ENCODE measurements around the gene C1QTNF12.

Gene C1QTNF12

DNA sequence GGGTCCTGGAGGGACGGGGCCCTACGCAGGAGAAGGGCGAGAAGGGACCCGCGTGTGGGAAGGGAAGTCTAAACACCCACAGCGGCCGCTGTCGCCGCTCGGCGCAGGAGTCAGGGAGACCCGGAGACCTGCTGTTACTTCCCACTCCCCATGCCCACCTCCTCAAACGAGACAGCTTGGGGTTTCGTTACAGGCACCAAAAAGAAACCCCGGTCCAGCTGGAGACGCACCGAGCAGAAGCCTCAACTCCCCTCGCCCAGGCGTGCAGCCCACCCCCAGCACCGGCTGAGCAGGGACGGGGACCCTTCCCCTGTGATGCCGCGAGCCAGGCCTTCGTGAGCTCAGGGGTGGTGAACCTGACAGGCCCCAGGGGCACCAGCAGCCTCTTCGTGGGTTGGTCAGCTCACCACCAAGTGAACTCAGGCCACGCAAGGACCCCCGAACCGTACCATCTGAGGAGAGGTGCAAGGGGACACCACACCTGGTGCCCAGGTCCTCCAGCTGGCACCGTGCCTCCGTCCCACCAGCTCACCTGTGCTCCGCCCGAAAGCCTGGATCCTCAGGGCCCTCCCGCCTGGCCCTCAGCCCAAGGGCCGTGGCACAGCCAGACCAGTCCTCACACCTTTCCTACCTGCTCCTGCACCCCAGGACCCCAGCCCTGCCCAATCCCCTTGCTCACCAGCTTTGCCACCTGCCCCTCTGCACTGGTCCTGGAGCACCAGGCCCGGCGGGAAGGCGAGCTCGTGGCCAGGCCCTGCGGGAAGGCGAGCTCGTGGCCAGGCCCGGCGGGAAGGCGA is 19.8 kb downstream of the C1QTNF12 start:
- DNase-seq: no peak

GRCh38 chr1:1225913-1226312 is 20.6 kb downstream of the C1QTNF12 start:
- no peak for DNase-seq

GRCh38 chr1:1225238-1225845 is 21.2 kb downstream of the C1QTNF12 start:
- DNase-seq: no peak

DNA sequence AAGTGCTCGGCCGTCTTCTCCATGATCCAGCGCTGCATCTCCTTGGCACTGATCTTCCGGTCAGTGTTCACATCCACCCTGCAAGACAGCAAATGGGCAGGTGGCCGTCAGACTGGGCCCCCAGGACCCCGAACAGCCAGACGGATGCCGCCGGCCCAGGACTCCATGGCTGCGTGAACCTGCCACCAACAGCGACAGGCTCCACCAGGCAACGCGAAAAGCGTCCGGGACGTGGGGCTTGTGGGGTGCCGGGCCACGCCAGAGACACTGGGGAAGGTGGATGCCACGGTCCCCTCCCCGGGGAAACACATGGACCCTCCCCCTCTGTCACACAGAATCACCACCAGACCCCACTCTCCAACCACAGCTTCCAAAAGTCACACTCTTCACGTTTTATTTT is 22.6 kb downstream of the C1QTNF12 start:
- DNase-seq: no peak

DNA sequence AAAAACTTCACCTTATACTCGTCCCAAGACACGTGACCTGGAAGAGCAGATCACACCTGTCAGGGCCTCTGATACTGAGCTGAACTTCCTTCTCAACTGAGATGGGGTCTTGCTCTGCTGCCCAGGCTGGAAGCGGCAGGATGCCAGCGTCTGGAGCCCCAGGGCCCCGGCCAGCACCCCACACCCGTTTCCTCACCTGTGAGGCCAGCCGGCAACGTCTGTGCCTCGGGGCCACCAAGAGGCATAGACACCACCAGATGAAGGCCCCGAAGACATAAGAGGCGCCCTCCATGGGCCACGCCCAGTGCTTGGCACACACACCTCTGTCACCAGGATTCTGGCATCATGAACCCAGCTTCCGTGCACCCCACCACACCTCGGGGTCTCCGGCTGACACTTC is 23.2 kb downstream of the C1QTNF12 start:
- no peak for DNase-seq

GRCh38 chr1:1222575-1223225 is 23.8 kb downstream of the C1QTNF12 start:
- no peak for DNase-seq

- DNase-seq: no peak
Measured at GRCh38 chr1:1221887-1222574, 24.5 kb downstream of the C1QTNF12 start.

DNA sequence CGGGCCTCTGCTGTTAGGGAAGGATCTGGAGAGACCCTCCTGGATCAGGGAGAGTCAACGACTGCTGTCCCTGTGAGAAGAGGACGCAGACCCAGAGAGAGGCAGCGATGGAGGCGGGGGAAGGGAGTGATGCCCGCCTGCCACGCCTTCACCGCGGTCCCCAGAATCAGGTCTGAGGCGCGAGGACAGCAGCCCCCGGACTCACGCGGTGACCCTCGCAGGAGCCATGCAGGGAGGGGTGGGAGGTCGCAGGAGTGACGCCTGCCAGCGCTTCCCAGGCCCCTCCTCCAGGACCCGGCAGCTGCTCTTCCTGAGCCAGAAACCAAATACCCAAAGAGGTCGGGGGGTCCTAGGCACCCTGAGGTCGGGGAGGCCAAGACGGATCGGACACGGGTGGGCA is 26.3 kb downstream of the C1QTNF12 start:
- DNase-seq: no peak

GRCh38 chr1:1219341-1219740 is 27.2 kb downstream of the C1QTNF12 start:
- DNase-seq: no peak

- DNase-seq: no peak
Measured at GRCh38 chr1:1218524-1219200, 27.9 kb downstream of the C1QTNF12 start.

- no peak for DNase-seq
Measured at GRCh38 chr1:1217621-1218523, 28.6 kb downstream of the C1QTNF12 start.

DNA sequence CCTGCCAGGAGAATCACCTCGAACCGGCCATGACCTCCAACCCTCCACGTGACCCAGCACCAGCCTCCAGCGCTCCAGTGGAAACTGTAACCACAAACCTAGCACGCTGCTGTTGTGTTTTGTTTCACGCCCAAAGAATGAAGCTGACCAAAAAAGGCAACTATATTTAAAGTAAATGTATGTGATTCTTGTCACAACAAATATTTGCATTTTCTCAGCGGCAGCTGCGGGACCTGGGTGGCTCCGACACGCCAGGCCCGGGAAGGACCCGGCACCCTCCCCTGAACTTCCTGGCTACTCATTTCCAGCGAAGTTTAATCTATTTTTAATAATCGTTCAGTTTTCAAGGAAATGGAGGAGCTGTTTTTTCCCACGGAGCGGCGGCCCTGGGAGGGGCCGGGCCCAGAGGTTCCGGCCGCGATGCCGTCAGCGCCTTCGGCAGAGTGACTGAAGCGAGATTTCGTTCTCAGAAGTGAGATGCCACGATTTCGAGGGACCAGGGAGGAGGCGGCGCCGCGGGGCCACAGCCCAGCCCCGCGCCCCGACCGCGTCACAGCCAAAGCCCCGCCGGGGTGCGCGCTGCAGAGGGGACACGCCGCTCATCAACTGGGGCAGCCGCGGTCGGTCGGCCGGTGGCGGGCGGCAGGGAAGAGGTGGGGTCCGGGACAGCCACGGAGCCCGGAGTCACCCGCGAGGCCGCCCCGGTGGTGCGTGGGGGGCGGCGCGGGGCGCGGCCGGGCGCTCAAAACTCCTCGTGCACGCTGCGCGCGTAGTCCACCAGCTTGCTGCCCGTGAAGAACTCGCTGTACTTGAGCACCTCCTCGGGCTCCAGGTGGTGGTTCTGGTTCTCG is 29.5 kb downstream of the C1QTNF12 start:
- no peak for DNase-seq

DNA sequence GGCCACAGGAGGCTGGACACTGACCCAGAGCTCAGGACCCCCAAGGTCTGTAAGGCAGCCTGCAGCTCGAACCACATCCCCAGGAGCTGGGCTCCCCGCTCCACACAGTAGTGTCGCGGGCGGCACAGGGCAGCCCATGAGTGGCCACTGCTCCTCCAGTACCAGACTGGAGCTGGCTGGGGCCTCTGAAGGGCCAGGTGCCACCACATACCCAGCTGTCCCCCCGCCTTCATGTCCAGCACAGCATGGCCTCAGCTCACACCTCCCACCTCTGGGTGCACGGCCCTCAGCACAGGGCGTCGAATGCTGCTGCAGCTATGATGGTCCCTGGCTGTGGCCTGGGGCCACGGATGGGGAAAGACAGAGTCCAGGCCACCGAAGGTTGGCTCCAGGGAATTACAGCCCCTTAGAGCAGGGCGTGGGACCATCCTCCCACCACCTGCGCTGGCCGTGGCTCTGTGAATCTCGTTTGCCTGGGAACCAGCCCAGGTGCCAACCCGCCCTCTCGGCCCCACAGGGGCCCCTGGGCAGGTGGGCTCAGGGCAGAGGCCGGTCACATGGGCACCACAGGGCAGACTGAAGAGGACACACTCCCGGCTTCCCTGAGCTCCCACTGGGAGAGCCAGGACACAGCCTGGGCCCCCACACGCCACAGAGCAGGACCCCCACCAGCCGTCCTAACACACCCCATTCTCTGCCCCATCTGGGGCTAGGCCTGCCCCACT is 30.5 kb downstream of the C1QTNF12 start:
- no peak for DNase-seq

DNA sequence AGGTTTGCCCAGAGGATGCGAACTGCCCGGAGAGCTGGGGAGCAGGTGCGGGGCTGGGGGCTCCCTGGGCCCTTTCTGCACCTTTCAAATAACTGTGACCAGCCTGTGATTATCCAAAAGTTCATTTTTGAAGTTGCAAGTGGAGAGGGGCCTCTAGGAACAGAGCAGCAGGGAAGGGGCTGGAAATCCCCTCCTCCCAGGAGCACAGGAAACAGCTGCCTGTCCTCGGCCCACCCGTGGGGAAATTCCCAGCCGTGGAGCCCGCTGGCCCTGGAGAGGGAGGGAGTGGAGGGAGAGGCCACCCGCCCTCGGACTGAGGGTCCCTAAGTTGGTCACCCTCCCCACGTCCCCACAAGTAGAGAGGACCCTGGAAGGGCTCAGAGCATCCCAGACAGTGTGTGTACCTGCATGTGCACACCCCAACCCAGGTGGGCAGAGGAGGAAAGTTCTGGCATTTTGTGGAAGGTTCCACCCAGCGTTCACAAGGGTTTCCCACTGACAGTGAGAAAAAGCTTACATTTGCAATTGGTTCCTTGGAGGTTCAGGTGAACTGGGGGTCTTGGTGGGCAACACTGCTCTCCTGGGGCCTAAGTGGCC is 31.3 kb downstream of the C1QTNF12 start:
- no peak for DNase-seq

DNA sequence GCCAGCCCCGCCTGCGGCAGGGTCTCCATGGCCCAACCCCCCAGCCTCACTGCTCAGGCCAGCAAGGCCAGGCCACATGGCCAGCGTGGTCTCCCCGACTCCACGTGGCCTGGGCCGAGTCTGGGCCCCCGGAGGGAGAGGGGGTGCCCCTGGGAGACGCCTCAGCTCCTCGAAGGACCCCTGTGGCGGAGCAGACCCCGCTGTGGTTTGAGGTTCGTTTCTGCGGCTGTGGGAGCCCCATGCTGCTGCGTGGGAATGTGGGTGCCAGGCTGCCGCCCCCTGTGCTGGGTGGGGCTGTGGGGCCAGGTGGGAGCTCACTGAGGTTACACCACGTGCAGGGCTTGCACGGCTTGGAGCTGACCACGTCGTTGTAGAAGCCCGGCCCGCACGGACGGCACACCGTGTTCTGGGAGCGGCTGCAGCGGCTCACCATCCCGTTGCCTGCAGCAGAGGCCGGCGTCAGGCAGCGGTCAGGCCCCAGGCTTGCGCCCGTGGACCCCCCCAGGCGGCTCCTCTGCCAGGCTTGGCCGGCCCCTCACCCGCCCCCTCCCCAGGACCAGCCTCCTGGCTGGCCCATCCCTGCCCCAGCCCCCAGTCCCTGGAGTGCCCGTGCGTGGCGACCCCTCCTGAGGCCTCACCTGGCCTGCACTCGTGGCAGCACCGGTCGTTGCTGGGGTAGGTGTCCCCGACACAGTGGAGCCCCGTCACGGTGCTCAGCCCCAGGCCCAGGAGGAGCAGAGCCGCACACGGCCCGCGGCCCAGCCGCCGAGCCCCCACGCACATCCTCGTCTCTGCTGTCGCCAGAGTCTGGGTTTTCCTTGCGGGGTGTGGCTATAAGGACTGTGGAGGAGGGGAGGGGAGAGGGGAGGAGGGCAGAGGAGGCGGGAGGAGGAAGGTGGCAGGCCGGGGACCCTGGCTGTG is 32.9 kb downstream of the C1QTNF12 start, which contains the start of gene TNFRSF4:
TNFRSF4 (minus strand) TSS at position 809 of the 921 bp plus-strand sequence; CDS start at position 783, 26 bp downstream.
- no peak for DNase-seq

DNA sequence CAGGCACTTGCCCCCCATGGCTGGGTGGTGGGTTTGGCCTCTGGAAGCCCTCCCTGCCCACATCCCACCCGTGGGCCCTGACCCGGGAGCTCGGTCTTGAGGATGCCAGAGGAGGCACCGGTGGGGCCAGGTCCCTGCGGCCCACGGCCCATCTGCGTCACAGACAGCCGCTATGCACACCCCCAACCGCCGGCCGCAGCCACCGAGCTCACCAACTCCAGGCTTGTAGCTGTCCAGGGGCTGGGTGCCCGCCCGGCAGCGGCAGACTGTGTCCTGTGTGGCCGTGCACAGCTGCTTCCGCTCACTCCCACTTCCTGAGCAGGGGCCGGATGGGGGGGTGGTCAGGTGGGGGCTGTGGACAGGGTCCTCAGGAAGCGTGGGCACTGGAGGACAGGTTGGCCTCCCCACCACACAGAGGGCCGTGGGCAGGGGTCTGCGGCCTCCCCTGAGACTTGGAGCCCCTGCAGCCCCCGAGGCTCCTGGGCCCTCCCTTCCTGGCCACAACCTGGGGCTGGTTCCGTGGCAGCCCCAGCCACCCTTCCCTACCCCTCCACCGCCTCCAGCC is 33.7 kb downstream of the C1QTNF12 start:
- no peak for DNase-seq

DNA sequence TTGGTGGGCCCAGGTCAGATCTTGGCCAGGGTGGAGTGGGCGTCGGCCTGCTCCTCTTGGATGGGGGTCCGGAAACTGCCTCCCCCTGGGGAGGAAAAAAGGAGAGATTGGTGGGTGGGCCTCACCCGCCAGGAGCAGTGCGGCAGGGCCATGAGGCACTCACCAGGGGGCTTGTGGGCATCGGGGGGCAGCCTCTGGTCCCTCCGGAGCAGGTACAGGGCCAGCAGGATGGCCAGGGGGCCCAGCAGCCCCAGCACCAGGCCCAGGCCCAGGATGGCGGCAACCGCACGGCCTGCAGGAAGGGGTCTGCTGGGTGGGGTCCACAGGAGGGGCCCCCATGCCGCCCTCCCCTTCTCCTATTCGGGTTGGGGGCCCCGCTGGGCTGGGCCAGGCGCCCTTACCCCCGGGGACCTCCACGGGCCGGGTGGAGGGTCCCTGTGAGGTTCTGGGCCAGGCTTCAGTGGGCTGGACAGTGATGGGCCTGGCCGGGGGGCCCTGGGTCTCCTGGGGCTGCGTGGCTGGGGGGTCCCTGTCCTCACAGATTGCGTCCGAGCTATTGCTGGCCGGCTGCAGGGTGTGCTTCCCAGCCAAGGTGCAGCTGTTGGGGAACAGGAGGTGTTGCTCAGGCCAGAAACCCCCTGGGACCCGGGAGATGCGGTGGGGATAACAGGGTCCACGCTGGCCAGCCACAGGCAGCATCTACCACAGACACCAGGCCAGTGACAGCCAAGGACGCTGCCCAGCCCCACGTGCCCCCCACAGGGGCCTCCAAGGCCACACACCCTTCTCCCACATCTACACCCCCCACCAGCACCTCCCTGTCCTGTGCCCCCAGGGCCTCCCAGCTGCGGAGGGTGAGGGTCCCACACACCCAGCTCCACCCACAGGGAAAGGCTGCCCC is 34.7 kb downstream of the C1QTNF12 start:
- DNase-seq: no peak
